NCI-H82 treated with DMSO at 0.1 percent for 48 hours (cell line): ENCODE results near the gene POLG.

ENCODE experiments used
- DNase-seq: peaks from one replicate; lab custom pipeline; 2025; ENCODE audit not compliant: unreplicated experiment; lab: John Stamatoyannopoulos, UW

POLG gene

DNA sequence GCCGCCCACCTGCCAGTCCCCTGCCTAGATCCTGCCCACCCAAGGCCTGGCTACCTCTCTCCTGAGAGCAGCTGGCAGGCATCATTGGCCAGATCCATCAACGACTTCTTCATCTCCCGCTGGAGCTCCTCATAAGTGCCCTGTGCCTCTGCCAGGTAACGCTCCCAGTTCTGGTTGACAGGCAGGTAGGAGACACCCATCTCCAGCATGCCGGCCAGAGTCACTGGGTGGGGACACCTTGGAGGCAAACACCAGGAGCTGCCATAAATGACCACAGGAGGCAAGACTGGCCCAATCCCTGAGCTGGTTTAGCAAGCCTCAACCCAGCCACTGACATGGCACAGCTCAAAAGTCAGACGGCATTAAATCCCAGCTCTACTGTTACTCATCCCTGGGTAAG is 7.5 kb downstream of the POLG start:
- no peak for DNase-seq

DNA sequence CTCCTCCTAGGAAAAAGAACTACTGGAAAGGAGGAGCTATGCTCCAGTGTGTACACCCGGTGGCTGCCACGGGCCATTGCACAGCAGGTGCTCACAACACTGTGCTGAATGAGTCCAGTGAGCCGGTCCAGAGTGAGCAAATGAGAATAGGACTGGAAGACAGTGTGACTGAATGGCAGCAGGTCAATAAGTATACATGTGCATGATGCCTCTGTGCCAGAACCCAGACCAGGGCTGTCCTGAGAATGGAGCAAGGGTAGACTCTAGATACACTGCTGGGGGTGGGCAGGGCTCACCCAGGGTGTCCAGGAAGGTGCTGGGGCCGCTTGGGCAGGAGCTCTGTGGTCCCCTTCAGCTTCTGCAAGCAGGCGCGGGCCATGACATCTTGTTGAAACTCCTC is 8.3 kb downstream of the POLG start:
- no peak for DNase-seq

DNA sequence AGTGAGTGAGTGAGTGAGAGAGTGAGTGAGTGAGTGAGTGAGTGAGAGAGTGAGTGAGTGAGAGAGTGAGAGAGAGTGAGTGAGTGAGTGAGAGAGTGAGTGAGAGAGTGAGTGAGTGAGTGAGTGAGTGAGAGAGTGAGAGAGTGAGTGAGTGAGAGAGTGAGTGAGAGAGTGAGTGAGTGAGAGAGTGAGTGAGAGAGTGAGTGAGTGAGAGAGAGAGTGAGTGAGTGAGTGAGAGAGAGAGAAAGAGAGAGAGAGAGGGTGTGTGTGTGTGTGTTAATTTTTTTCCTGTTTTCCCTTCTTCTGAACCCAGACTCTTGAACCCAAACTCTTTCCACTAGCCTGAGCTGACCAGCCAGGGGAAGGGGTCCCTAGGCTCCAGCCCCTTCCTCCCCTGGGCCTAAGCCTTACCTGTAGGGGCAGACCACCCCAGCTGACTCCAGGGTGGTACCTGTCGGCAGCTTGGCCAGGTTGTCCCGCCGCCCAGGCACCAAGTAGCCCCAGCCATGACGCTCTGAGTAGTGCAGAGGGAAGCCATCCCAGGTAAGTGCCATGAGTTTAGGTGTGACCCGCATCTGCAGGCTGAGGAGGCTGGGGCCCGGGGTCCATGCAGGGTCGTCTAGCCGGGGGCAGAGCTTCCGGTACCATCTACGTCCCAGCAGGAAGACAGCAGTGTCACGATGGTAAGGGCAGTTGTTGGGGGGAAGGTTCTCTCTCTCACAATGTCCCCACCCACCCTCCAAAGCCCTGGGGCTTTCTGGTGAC is 9.4 kb downstream of the POLG start:
- DNase-seq: no peak

DNA sequence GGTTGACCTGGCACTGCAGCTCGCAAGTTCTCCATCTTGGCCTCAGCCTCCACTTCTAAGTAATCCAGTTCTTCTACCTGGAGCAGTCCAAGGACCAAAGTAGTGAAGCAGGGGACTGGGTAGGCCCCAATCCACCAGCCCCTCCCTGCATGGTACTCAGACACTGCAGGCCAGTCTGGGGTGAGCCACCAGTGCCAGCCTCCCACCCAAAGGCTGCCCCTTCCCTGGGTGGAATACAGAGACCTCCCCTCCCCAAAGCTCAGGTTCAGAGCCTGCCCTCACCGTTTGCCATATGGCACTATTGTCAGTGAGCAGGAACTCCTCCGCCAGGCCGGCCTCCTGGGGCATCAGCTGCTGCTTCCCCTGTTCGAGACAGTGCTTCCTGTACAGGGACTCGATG is 10.8 kb downstream of the POLG start:
- DNase-seq: no peak

DNA sequence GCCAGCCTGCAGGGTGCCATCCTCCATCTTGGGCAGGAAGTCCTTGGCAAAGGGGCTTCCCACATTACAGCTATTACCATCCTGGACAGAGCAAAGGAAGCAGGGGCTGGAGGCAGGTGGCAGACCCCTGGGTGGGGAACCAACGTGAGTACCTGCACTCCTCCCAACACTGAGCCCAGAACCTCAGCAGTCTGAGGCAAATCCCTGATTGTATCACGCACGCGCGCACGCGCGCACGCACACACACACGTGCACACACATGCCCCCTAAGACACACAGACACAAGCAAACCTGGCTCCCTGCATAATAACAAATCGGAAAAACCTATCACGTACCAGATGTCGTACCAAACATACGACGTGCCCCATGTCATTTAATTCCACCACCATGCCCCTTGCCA is 11.8 kb downstream of the POLG start:
- DNase-seq: no peak

DNA sequence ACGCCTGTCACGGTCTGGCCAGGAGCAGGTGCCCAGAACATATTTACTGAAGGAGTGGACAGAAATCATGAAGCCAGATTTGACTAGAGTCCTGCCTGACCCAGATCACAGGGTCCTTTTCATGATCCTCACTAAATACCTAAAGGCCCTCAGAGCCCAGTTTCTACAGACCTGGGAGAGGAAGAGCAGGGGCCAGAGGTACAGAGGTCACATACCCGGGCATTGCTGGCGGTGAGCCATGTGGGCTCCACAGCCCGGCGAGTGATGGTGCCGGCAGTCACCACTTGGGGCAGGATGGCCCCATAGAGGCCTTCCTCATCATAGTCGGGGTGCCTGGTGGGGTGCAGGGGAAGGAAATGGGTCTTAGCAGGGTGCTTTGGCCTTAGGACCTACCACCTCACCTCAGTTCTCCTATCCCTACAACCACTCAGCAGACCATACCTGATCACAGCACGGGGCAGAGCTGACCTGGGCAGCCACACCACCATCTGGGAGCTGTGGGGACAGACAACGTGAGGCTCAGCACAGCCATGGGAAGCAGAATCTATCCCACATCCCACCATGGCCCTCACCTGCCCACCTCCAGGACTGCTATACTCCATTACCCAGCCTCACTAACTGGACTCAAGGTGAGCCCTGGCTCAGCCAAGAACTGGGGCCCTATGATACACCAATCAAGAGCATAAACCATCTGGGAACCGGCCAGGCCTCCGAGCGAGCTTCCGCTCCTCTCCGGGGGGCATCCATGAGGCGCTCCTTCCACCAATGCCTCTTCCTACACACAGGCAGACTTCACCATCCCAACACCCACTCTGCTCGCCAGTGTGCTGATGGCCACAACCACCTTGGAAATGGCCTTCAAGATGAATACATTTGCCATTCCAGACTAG is 12.9 kb downstream of the POLG start:
- DNase-seq: no peak

DNA sequence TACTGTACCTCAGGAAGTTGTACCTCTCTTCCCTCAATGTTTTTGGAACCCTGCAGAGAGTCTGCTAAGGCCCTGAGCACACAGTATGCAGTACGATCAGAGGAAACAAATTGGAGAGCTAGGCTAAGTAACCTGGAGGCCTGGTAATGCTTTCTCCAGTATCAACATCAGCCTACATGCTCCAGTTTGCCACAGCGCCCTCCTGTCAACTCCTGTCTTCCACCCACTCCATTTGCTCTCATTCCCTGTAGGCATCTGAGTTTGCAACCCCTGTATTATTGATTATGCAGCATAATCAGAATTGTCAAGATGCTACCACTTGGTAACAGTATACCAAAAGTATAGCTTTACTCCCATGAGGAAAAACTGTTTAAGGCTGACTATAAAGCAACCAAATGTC is 14.4 kb downstream of the POLG start:
- DNase-seq: no peak

DNA sequence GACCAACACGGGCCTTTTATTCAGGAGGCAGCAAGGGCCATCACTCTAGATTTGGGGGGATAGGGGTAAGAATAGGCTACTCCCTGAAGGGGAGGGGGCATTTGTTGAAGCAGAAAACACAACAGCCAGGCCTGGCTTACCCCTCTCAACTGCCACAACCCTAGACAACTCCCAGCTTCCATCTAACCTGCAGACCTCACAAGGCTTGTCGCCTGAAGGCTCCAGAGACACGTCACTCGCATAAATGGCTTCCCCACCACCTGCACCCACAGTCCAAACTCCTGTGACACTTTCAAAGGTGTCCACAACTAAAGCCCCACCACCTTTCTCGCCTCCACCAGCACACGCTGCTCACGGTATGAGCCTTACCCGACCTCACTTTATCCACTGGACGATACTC is 14.9 kb downstream of the POLG start:
- DNase-seq: no peak

DNA sequence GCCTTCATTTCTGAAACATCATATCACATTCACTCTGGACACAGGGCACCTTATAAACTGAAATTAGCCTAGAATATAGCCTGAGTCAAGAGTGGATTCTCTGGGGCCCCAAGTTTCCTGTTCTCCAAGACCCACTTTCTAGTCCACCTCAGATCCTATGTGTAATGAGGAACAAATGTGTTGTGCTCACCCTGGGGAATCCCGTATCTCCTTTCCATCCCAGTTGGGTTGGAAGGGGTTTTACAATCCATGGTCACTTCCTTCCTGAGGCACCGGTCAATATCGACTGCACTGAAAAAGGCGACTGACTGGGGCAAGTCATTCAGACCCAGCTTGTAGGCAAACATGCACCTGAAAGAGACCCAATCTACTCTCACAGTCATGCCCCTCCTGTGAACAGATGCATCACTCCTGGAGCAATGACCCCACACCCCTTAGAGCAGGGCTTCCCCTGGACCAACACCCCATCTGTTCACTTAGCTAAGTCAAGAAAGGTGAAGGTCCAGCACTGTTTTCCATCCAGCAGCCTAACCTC is 17.4 kb downstream of the POLG start:
- no peak for DNase-seq

DNA sequence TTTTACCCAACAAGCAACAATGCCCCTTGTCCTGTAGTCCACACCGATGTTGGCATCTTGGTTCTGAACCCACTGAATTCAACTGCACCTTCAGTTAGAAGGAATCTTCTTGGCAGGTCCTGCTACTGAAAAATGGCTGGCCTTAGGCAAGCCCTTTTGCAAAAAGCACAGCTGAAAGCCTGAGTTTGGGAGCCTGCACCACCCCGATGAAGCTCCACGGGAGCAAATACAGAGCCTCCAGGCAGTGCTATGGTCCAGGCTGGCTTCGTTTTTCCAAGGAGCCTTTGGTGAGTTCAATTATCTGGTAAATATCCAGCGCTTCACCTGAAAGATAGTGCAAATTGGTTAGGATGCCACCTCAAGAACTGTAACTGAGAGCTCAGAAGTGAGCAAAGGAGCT is 18.1 kb downstream of the POLG start:
- DNase-seq: no peak

DNA sequence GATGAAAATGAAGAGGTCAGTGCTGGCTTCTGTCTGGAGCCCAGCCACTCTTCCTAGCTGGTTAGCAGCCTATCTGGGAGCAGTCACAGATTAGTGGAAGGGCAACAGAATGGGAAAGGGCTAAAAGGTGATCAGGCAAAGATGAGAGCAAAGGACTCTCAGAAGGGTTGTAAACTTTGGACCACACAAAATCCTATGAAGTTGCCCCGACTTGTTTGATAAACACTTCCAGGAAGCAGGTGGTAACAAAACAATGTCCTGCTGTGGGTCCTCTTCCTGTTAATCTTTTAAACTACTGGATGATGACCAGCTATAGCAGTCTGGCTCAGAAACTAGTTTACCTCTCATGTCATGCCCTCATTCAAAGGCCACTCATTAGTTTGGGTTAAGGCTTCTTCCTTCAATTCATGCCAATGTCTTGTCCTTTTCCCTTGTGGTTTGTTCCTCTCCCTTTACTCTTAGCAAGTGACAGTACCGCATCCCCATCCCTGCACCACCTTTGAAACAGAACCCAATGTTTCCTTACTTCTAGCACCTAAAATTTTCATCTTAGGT is 19.2 kb downstream of the POLG start:
- no peak for DNase-seq

DNA sequence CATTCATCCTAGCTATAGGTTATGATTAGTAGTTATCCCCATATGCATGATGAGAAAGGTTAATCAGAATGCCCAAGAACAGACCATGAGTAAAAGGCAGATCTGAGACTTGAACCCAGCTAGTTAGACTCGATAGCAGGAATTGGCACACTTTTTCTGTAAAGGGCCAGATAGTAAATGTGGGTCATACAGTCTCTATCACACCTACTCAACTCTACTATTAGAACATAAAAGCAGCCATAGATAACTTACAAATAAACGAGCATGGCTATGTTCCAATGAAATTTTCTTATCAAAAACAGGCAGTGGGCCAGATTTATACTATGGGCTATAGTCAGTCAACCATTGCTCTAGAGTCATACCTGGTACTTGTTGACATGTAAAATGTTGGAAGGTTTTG is 24.6 kb downstream of the POLG start:
- DNase-seq: no peak

DNA sequence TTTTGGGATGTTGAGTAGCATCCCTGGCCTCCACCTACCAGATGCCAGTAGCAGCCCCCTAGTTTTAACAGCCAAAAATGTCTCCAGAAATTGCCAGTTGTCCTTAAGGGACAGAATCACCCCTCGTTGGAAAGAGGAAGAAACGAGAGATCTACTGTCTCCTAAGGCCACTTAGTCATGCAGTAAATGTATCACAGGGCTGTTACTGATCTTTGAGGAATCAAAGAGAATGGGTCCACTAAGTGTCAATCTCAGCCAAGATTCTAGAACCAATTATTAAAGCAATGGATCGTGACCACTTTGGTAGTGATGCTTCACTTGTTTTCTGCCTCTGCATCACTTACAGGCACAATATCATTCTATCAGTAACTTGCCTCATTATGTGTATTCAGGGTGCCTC is 26.4 kb downstream of the POLG start:
- DNase-seq: no peak

DNA sequence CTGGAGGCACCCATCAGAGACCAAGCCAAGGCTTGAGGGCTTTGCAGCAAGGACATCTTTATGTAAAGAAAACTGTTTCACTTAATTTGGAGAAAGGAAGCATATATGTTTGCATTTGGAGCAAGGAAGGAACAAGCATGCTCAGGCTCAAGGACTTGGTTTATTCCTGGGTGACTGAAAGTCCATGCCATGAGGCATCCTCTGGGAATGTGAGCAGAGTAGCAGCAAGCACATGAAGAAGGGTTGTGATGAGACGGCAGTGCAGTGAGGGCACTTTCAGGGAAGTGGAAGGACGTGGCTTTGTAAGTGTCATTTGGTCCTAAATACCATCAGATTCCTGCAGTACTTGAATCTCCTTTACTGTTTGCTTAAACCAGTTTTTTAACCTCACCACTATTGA is 26.8 kb downstream of the POLG start:
- no peak for DNase-seq

DNA sequence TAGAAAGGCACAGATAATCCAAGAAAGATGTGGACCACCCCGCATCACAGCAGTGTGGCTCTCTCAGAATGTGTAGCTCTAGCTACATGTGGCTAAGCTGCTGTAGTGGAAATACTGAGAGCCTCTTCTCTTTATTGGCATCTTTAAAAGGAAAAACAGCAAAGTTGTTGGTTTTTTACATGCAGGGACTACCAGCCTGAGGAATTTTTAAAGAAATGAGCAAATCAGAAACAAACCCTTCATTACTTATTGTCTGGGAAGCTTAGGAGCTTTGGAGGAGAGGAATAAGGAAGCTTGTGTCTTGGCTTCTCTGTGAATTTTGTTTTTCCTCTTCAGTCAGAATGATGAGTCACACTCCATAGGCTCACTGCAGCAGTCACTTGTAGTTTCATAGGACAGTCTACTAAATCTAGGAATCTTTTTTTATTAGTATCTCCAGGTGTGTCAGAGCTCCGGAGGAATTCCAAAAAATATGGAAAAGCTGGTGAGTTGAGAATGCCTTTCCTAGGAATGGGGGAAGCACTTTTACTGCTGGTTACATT is 27.5 kb downstream of the POLG start:
- DNase-seq: no peak

DNA sequence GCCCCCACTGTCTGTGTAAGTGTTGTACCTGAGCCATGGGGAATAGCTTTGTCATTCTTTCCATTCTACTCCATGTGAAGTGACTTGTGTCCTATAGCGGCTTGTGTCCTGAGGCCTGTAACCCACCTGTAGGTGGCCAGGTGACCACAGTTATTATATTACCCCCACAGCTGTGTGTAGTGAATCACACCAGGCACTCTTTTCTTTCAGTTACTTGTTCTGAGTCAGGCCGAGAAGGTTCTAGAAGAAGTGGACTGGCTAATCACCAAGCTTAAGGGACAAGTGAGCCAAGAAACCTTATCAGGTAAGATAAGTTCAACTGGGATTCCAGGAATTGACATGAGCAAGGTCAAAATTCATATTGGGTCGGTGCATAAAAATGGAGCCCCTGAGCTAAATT is 29.2 kb downstream of the POLG start:
- DNase-seq: no peak

DNA sequence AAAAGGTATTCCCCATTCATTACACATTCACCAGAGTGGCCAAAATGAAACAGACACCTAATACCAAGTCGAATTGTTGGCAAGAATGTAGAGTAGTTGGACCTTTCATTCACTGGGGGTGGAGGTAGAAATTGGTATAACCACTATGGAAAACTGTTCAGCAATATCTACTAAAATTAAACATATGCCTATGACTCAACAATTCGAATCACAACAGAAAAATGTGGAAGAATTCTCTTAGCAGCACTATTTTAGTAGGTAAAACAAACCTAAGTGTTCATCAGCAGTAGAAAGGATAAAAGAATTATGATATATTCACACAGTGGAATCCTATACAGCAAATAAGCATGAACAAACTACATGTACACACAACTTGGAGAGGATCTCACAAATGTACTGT is 30.6 kb downstream of the POLG start:
- DNase-seq: no peak

DNA sequence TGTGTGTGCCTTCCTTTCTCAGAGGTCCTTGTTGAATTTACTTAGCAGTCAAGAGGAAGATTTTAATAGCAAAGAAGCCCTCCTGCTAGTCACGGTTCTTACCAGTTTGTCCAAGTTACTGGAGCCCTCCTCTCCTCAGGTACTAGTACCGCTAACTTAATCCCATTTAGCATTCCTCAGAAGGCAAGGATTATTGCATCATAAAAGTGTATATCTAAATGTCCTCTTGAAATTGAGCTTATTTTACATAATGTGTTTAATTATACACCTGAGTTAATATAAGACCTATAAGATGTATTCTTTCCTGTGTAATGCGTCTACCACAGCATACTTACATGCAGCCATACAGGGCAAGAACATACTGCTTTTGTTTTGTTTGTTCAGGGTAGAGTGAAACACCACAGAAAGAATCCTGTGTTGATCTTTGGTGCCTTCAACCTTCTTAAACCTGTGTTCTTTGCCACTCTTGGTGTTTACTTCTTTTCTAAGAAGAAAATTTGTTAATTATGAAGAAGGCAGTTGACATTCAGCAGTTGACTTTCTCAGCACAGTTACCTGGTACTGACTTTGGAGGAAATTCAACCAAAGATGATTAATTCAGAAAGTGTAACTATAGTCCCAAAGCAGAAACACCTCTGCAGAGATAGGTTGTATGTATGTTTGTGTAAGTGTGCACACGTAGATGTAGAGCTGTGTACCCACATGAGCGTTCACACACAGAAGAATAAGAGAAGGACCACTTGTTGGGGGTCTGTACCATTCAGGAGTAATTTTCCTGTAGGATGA is 33.1 kb downstream of the POLG start:
- DNase-seq: no peak

DNA sequence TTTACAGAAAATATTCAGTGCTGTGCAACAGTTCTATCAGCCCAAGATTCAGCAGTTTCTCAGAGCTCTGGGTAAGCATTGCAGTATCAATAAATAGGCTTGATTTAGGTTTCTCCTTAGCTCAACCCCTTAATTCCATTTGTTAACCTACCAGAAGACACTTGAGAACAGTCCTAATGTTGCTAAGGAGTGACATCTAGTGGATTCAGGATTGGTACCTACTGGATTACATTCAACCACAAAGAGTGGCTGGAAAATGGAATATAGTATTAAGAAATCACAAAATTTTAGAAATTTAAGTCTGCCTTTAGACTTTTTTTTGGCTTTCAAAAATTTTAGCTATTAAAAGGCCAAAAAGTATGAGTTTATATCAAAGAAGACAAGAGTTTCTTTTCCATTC is 34.7 kb downstream of the POLG start:
- no peak for DNase-seq

DNA sequence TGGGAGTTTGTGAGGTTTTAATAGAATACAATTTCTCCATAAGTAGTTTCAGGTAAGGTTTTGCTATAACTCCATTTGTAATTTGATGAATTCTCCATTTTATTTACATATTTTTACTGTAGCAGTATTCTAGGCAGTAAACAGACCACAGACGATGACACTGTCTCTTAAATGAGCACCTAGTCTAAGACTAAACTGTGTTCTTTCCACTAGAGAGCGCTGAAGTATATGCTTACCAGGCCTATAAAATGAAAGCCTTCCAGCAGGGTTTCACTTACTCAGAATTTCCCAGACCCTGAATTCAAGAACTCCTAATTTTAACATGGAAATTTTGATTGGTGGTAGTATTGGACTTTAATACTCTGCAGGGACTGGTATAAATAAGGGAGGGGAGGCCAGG is 41.6 kb downstream of the POLG start:
- no peak for DNase-seq

DNA sequence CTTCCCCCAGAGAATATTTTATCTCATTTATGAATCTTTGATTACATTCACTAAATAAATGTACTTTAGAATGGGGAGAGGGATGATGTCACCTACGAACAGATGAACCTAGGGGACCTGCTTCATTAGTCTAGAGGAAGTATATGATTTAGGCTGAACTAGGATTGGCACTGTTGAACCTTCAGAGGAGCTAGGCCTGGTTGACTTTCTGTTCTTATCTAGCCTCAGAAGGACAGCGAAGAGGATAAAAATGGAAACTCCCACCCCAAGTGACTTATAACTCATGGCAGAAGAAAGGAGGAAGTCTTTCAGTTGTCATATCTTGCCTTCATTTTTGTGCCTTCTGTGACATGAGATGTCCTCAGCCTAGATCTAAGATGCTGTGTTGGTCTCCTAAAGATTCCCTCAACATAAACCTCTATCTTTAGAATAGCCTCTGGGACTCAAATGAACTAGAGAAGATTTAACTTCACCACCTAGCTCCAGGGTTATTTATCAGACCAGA is 42.6 kb downstream of the POLG start:
- no peak for DNase-seq
